Kidney glomerular epithelial cell (primary cell): ENCODE results near the gene ZP3.
"Not testable (repeated sequence)": the region's sequence is repeated elsewhere in the genome, so short reads cannot be mapped to it uniquely, and the experiment has no call there.

Experiments
- DNase-seq: peaks from one replicate; lab custom pipeline; 2025; lab: John Stamatoyannopoulos, UW

Gene ZP3

GRCh38 chr7:76442664-76443446 is 18.1 kb downstream of the ZP3 start:
- not testable (repeated sequence) for DNase-seq

GRCh38 chr7:76443846-76444245 is 19.1 kb downstream of the ZP3 start:
- not testable (repeated sequence) for DNase-seq

- DNase-seq = peak; percentile 12
Measured at GRCh38 chr7:76445577-76446008, 20.8 kb downstream of the ZP3 start.

- DNase-seq = not testable (repeated sequence)
Measured at GRCh38 chr7:76457017-76457416, 32.3 kb downstream of the ZP3 start.

GRCh38 chr7:76458504-76458903 is 33.8 kb downstream of the ZP3 start:
- not testable (repeated sequence) for DNase-seq

GRCh38 chr7:76460767-76461166 is 36.0 kb downstream of the ZP3 start:
- not testable (repeated sequence) for DNase-seq

- DNase-seq = not testable (repeated sequence)
Measured at GRCh38 chr7:76461464-76462101, 36.8 kb downstream of the ZP3 start, which contains the start of gene DTX2. TSS of gene DTX2 (plus strand) at chr7:76461709. CDS start at chr7:76480510, 18,801 bp downstream.

GRCh38 chr7:76462271-76462882 is 37.6 kb downstream of the ZP3 start:
- DNase-seq = not testable (repeated sequence)

- not testable (repeated sequence) for DNase-seq
Measured at GRCh38 chr7:76464959-76465358, 40.2 kb downstream of the ZP3 start.

GRCh38 chr7:76465950-76466349 is 41.2 kb downstream of the ZP3 start:
- not testable (repeated sequence) for DNase-seq

GRCh38 chr7:76467743-76468404 is 43.1 kb downstream of the ZP3 start:
- DNase-seq = not testable (repeated sequence)

GRCh38 chr7:76471556-76472221 is 46.9 kb downstream of the ZP3 start:
- DNase-seq = not testable (repeated sequence)

GRCh38 chr7:76473097-76473496 is 48.3 kb downstream of the ZP3 start:
- DNase-seq = not testable (repeated sequence)

GRCh38 chr7:76476280-76476679 is 51.5 kb downstream of the ZP3 start:
- not testable (repeated sequence) for DNase-seq

GRCh38 chr7:76476742-76477474 is 52.2 kb downstream of the ZP3 start:
- not testable (repeated sequence) for DNase-seq

- DNase-seq = not testable (repeated sequence)
Measured at GRCh38 chr7:76479628-76480027, 54.9 kb downstream of the ZP3 start.

- DNase-seq = not testable (repeated sequence)
Measured at GRCh38 chr7:76480403-76481253, 55.9 kb downstream of the ZP3 start.

- DNase-seq = not testable (repeated sequence)
Measured at GRCh38 chr7:76482660-76483059, 57.9 kb downstream of the ZP3 start.

GRCh38 chr7:76483081-76483480 is 58.3 kb downstream of the ZP3 start:
- DNase-seq = not testable (repeated sequence)

- not testable (repeated sequence) for DNase-seq
Measured at GRCh38 chr7:76484456-76484855, 59.7 kb downstream of the ZP3 start.
